NCI-H1092 treated with DMSO at 0.1 percent for 48 hours (cell line): ENCODE results near the gene ATF7.
"Not testable (repeated sequence)": the region's sequence is repeated elsewhere in the genome, so short reads cannot be mapped to it uniquely, and the experiment has no call there.

Experiments used
- DNase-seq: peaks from one replicate; lab custom pipeline; 2025; lab: John Stamatoyannopoulos, UW

Gene ATF7

GRCh38 chr12:53625946-53626701, at the start of gene ATF7:
TSS of gene ATF7 (minus strand) at chr12:53626382. CDS start at chr12:53601000, 25,382 bp downstream.
- peak; percentile 96 for DNase-seq

DNA sequence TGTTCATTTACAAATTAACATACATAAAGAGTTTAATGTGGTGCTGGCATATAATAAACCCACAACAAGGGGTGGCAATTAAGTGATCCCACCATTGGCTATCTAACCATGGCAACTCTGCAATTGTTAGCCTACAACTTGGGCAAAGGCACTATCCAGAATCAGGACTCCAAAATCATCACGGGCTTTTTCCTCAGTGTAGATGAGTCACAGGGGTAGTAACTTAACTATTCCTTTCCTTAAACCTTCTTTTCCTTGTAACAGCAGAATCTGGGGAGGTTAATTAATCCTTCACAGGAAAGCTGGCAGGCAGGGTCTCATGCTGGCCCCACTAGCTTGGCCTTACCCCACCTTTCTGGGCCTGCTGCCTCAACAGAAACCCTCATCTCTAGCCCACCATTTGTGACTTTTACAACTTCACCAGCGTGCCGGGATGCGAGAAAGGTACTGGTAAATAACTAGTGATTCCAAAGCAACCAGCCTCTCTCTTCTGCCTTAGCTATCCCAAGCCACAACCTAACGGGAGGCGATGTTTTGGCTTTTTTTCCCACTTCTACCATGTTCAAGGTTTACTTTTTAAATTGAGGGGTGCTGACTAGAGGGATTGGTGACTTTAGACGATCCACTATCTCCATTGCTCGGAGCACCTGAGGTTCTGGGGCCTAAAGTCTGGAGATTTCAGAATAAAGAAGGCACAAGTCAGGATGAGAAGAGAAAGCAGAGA, 49.0 kb upstream of the ATF7 start:
- no peak for DNase-seq

DNA sequence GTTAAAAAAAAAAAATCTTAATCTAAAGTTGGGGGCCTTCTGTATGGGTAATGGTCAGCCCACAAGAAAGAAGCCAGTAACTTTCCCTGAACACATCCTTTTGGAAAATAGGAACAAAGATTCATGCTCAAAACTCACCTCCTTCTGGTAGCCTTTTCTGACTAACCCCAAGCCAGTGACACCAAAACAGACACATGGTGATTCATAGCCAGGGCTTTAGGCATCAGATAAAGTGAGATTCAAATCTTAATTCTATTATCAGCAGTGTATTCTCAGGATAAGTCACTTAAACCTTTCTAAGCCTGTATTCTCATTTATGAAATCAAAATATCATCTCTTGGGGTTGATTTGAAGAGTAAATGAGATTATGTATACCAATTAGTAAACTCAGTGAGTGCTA, 44.8 kb upstream of the ATF7 start:
- no peak for DNase-seq

- no peak for DNase-seq
These were observed 44.1 kb upstream of the ATF7 start for GRCh38 chr12:53670308-53670707.

DNA sequence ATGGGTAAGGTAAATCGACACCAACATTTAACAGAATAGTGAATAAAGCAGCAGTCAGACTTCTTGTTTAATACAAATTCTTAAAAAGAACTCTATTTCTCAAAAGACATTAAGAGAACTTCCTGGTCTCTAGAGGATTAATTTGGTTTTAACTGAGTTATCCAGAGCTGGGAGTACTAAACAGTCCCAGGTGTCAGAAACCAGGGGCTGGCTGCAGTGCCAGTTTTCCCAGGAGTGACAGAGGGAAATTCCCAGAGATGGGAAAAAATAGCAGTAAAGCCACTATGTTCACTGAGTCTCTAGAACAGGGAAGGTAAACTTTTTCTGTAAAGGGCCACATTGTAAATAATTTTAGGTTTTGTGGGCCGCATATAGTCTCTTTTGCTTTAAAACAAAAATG, 40.9 kb upstream of the ATF7 start:
- no peak for DNase-seq

- no peak for DNase-seq
These were observed 38.8 kb upstream of the ATF7 start for GRCh38 chr12:53664936-53665335.

DNA sequence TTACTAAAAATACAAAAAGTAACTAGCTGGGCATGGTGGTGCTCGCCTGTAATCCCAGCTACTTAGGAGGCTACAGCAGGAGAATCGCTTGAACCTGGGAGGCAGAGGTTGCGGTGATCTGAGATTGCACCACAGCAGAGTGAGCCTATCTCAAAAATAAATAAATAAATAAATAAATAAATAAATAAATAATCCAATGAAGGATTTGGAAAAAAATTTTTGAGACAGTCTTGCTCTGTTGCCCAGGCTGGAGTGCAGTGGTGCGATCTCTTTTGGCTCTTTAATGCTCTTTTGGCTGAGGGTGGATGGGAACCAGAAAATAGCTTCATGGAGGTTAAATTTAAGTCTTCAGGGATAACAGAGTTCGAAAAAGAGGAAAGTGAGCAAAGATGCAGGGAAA, 38.0 kb upstream of the ATF7 start:
- no peak for DNase-seq

DNA sequence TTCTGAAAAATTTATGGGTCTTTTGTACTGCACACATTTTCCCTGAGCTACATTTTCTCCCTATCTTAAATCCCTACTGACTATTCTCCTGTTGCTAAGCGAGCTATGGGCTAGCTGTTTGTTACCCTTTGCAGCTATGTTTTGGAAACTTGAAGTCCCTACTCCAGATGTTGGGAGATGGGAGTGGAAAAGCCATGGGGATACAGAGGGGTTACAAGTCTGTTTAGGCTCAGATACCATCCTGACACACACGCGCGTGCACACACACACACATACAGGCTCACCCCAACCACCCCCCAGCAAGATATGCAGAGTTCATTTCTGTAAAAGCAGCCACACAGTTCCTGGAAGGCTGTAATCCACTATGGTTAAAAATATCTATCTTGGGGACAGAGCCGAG, 33.9 kb upstream of the ATF7 start:
- no peak for DNase-seq

DNA sequence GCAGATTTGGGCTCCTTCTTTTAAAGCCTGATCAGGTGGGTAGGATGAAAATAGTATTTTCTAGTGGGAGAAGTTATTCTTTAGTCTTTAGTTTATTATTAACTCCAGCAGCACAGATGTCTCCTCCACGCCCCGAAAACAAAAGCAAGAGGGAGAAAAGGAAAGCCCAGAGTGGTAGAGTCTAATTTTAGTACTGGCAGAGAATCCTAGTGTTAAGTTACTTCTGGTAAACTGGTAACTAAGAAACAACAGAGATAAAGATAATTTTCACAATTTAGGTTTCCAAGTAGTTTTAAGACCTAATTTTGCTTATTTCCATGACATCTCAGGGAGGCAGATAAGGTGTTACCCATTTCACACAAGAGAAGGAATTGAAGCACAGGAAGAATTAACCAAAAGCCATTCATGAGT, 33.4 kb upstream of the ATF7 start:
- peak; percentile 62 for DNase-seq

DNA sequence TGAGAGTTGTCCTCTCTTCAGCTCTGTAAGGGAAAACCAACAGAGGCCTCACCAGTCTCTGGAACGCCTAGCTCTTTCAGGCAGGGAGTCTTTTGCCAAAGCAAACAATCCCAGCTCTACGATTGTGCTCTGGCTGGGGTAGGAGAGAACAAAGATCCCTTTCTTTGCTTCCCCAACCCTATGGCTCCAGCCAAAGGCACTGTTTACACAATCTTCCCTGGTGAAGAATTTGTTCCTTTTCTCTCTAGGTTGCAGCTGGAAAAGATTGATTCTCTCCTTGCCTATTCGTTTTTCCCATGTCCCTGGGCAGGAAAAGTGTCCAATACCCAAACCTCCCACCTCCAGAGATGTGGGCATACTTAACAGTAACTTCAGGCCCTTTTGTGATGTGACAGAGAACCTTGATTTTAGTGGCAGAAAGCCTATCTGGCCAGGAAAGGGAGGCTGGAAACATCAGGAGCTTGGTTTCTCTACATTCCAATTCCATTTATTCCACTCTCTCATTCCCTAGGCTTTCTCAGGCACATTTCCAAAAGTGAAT, 32.9 kb upstream of the ATF7 start:
- peak; percentile 87 for DNase-seq

GRCh38 chr12:53657041-53657440, 30.9 kb upstream of the ATF7 start:
- DNase-seq = no peak

GRCh38 chr12:53653595-53653994, 27.4 kb upstream of the ATF7 start:
- DNase-seq = no peak

- DNase-seq = no peak
These were observed 26.2 kb upstream of the ATF7 start for GRCh38 chr12:53652366-53652765.

- DNase-seq = no peak
These were observed 25.6 kb upstream of the ATF7 start for GRCh38 chr12:53651737-53652136.

DNA sequence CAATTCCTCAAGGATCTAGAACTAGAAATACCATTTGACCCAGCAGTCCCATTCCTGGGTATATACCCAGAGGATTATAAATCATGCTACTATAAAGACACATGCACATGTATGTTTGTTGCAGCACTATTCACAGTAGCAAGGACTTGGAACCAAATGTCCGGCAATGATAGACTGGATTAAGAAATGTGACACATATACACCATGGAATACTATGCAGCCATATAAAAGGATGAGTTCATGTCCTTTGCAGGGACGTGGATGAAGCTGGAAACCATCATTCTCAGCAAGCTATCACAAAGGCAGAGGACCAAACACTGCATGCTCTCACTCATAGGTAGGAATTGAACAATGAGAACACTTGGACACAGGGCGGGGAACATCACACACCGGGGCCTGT, 20.1 kb upstream of the ATF7 start:
- not testable (repeated sequence) for DNase-seq

- no peak for DNase-seq
These were observed 19.0 kb upstream of the ATF7 start for GRCh38 chr12:53645165-53645564.

- DNase-seq = no peak
These were observed 18.0 kb upstream of the ATF7 start for GRCh38 chr12:53644133-53644532.

DNA sequence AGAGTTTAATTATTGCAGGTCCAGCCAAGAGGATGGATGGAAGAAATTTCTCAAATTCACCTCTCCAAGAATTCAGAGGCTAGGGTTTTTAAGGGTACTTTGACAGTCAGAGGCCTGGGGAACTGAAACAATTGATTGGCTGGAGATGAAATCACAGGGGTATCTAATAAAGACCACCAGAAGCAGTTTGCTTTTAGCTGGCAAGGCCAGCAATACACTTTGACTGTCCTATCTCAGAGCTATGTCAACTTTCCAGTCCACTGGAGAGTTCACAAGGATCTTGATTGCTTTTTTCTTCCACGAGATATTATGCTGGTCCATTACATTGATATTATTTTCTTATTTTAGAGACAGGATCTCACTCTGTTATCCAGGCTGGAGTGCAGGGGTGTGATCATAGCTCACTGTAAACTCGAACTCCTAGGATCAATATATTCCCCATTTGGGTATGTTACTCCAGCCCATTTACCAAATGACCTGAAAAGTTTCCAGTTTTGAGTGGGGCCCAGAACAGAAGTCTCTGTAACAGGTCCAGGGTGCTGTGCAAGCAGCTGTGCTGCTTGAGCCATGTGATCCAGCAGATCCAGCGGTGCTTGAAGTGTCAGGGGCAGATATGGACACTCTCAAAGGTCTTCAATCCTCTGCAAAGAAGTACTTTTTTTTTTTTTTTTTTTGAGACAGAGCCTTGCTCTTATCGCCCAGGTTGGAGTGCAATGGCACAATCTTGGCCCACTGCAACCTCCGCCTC, 17.2 kb upstream of the ATF7 start:
- no peak for DNase-seq

DNA sequence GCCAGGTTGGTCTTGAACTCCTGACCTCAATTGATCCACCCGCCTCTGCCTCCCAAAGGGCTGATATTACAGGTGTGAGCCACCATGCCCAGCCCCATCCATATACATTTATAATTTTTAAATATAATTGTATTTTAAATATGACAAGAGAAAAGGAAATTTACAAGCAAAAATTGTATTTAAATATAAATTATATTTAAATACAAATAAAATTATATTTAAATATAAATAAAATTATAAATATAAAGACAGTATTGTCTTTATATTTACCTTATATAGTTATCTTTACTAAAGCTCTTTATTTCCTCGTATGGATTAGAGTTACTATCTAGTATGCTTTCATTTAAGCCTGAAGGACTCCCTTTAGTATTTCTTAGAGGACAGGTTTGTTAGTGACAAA, 11.9 kb upstream of the ATF7 start:
- no peak for DNase-seq

DNA sequence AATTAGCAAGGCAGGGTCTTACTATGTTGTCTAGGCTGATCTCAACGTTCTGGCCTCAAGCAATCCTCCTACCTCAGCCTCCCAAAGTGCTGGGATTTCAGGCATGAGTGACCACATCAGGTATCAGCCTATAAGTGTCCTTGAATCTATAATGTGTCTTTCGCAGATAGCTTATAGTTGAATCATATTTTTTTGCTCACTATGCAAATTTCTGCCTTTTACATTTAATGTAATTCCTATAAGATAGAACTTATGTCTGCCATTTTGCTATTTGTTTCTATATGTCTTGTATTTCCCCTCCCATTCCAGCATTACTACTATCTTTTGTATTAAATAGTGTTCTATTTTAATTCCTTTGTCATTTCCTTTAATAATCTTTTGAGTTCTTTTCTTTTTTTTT, 10.5 kb upstream of the ATF7 start:
- no peak for DNase-seq

DNA sequence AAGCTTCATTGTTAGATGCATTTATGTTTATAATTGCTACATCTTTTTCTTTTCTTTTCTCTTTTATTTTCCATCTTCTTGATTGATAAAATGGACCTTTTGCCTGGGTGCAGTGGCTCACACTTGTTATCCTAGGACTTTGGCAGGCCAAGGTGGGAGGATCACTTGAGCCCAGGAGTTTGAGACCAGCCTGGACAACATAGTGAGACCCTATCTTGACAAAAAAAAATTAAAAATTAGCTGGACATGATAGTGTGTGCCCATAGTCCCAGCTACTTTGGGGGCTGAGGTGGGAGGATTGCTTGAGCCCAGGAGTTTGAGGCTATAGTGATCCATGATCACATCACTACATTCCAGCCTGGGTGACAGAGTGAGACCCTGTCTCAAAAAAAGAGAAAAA, 9.5 kb upstream of the ATF7 start:
- not testable (repeated sequence) for DNase-seq

DNA sequence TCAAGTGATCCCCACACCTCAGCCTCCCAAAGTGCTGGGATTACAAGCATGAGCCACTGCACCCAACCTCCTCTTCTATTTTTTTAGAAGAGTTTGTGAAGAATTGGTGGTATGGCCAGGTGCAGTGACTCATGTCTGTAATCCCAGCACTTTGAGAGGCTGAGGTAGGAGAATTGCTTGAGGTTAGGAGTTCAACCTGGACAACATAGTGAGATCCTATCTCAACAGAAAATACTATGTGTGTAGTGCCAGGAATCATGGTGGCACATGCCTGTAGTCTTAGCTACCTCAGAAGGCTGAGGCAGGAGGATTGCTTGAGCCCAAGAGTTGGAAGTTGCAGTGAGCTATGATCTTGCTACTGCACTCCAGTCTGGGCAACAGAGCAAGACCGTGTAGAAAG, 5.5 kb upstream of the ATF7 start:
- DNase-seq = no peak

- no peak for DNase-seq
These were observed 1.7 kb upstream of the ATF7 start for GRCh38 chr12:53627919-53628318.
